ENCODE data around the gene PFN1. TPM values are rescaled to one million over a fixed set of nuclear protein-coding genes. Genes with fewer than 3 reads are reported as not detected.

The PFN1 gene
- total RNA-seq, 1 donor from 2014 or later: 182 TPM

GRCh38 chr17:4970273-4970672 lies 21.9 kb upstream of the PFN1 start:
- no peak for TF ChIP-seq CTCF (IDR thresholded peaks at IDR 0.05; ENCODE audit: borderline replicate concordance)

GRCh38 chr17:4969551-4970173 lies 21.3 kb upstream of the PFN1 start:
- peaks cover 71% of the 10 kb centered on the region for H3K4me1 ChIP-seq
- H3K27me3 ChIP-seq (ENCODE audit: low read depth): no peaks in the 10 kb centered on the region
- intact Hi-C loops (cut with micrococcal nuclease): no loop called here
- no peak for TF ChIP-seq CTCF (IDR thresholded peaks at IDR 0.05; ENCODE audit: borderline replicate concordance)
- peak overlapping the region; percentile 98 for H3K27ac ChIP-seq (replicated peaks)
- no peaks in the 10 kb centered on the region for H3K9me3 ChIP-seq (replicated peaks)
- peaks cover 32% of the 10 kb centered on the region for H3K36me3 ChIP-seq
- peak overlapping the region; percentile 90 for H3K4me3 ChIP-seq
- no peak for DNase-seq

More at GRCh38 chr17:4970273-4970672, 21.9 kb upstream of the PFN1 start:
- H3K27me3 ChIP-seq (ENCODE audit: low read depth): no peaks in the 10 kb centered on the region
- no peak overlapping the region for H3K4me3 ChIP-seq
- DNase-seq: no peak
- no peaks in the 10 kb centered on the region for H3K9me3 ChIP-seq (replicated peaks)
- H3K4me1 ChIP-seq: peaks cover 75% of the 10 kb centered on the region
- intact Hi-C loops (cut with micrococcal nuclease): no loop called here
- peaks cover 30% of the 10 kb centered on the region for H3K36me3 ChIP-seq
- peak overlapping the region; percentile 98 for H3K27ac ChIP-seq (replicated peaks)

GRCh38 chr17:4969047-4969550 lies 20.8 kb upstream of the PFN1 start:
- no peaks in the 10 kb centered on the region for H3K27me3 ChIP-seq (ENCODE audit: low read depth)
- intact Hi-C loops (cut with micrococcal nuclease): no loop called here
- no peaks in the 10 kb centered on the region for H3K9me3 ChIP-seq (replicated peaks)
- no peak for DNase-seq
- peak overlapping the region; percentile 90 for H3K4me3 ChIP-seq
- peaks cover 65% of the 10 kb centered on the region for H3K4me1 ChIP-seq
- peak overlapping the region; percentile 98 for H3K27ac ChIP-seq (replicated peaks)
- peaks cover 32% of the 10 kb centered on the region for H3K36me3 ChIP-seq
- TF ChIP-seq CTCF (IDR thresholded peaks at IDR 0.05; ENCODE audit: borderline replicate concordance): no peak

GRCh38 chr17:4968486-4969046 lies 20.2 kb upstream of the PFN1 start:
- peaks cover 31% of the 10 kb centered on the region for H3K36me3 ChIP-seq
- DNase-seq: no peak
- peak overlapping the region; percentile 98 for H3K27ac ChIP-seq (replicated peaks)
- no peaks in the 10 kb centered on the region for H3K27me3 ChIP-seq (ENCODE audit: low read depth)
- peak overlapping the region; percentile 90 for H3K4me3 ChIP-seq
- peaks cover 61% of the 10 kb centered on the region for H3K4me1 ChIP-seq
- H3K9me3 ChIP-seq (replicated peaks): no peaks in the 10 kb centered on the region
- intact Hi-C loops (cut with micrococcal nuclease): no loop called here
- no peak for TF ChIP-seq CTCF (IDR thresholded peaks at IDR 0.05; ENCODE audit: borderline replicate concordance)

GRCh38 chr17:4967539-4968485 lies 19.5 kb upstream of the PFN1 start, which contains the start of gene SPAG7:
Gene SPAG7 (minus strand): TSS chr17:4967817. CDS start chr17:4967804, 13 bp downstream.
- Histone ChIP-seq H3K4me3 (peak within 1 kb of the TSS; percentile 90), H3K27ac (replicated peaks) (peak within 1 kb of the TSS; percentile 98), H3K4me1 (peaks cover 54% of the 10 kb centered on the region), H3K9me3 (replicated peaks) (no peaks in the 10 kb centered on the region), H3K36me3 (peaks cover 28% of the 10 kb centered on the region), H3K27me3 (ENCODE audit: low read depth) (no peaks in the 10 kb centered on the region)
- TF ChIP-seq CTCF (IDR thresholded peaks at IDR 0.05; ENCODE audit: borderline replicate concordance): no peak
- intact Hi-C loops (cut with micrococcal nuclease): no loop called here
- DNase-seq: peak; percentile 94
